Measurements from ENCODE around the gene PRMT7. TPM values are rescaled to one million over a fixed set of nuclear protein-coding genes. Genes with fewer than 3 reads are reported as not detected.

The PRMT7 gene
- total RNA-seq, 3 donors from 2014 or later, result 38.4 to 53.4 (median 41.0) TPM

GRCh38 chr16:68395815-68396214 lies 85.0 kb downstream of the PRMT7 start:
- H3K4me3 ChIP-seq, result no peak overlapping the region
- no peaks in the 10 kb centered on the region for H3K9me3 ChIP-seq
- no peak overlapping the region for H3K27ac ChIP-seq
- H3K36me3 ChIP-seq, result no peaks in the 10 kb centered on the region
- no peak for DNase-seq (ENCODE audit: low spot score in 2 of 2)
- no peaks in the 10 kb centered on the region for H3K27me3 ChIP-seq
- intact Hi-C loops (cut with DNase I; ENCODE audit: low total_unique reads), result no loop called here
- no peak for TF ChIP-seq CTCF (IDR thresholded peaks at IDR 0.05)
- TF ChIP-seq POLR2A (IDR thresholded peaks at IDR 0.05), result no peak
- no peak for TF ChIP-seq POLR2AphosphoS5 (IDR thresholded peaks at IDR 0.05)
- no peaks in the 10 kb centered on the region for H3K4me1 ChIP-seq

- Histone ChIP-seq H3K27me3 (no peaks in the 10 kb centered on the region), H3K4me1 (no peaks in the 10 kb centered on the region), H3K4me3 (no peak overlapping the region), H3K36me3 (no peaks in the 10 kb centered on the region), H3K9me3 (no peaks in the 10 kb centered on the region), H3K27ac (no peak overlapping the region)
- no peak for TF ChIP-seq POLR2A (IDR thresholded peaks at IDR 0.05)
- no peak for TF ChIP-seq POLR2AphosphoS5 (IDR thresholded peaks at IDR 0.05)
- TF ChIP-seq CTCF (IDR thresholded peaks at IDR 0.05), result peak; percentile 45 to 80 (median 77)
- intact Hi-C loops (cut with DNase I; ENCODE audit: low total_unique reads), result no loop called here
- peak in 1 of 2 donors; percentile 24 for DNase-seq (ENCODE audit: low spot score in 2 of 2)
Measured at GRCh38 chr16:68396481-68396880, 85.7 kb downstream of the PRMT7 start.

GRCh38 chr16:68397710-68398201 lies 86.9 kb downstream of the PRMT7 start:
- no peak for TF ChIP-seq POLR2AphosphoS5 (IDR thresholded peaks at IDR 0.05)
- no peak for TF ChIP-seq POLR2A (IDR thresholded peaks at IDR 0.05)
- TF ChIP-seq CTCF (IDR thresholded peaks at IDR 0.05), result no peak
- DNase-seq (ENCODE audit: low spot score in 2 of 2), result no peak
- H3K27ac ChIP-seq, result no peak overlapping the region
- H3K36me3 ChIP-seq, result no peaks in the 10 kb centered on the region
- no peaks in the 10 kb centered on the region for H3K27me3 ChIP-seq
- intact Hi-C loops (cut with DNase I; ENCODE audit: low total_unique reads), result no loop called here
- H3K4me1 ChIP-seq, result no peaks in the 10 kb centered on the region
- no peaks in the 10 kb centered on the region for H3K9me3 ChIP-seq
- H3K4me3 ChIP-seq, result no peak overlapping the region

GRCh38 chr16:68399456-68399855 lies 88.6 kb downstream of the PRMT7 start:
- no peak overlapping the region for H3K27ac ChIP-seq
- H3K4me1 ChIP-seq, result no peaks in the 10 kb centered on the region
- intact Hi-C loops (cut with DNase I; ENCODE audit: low total_unique reads), result no loop called here
- no peak for DNase-seq (ENCODE audit: low spot score in 2 of 2)
- H3K27me3 ChIP-seq, result no peaks in the 10 kb centered on the region
- no peak overlapping the region for H3K4me3 ChIP-seq
- no peak for TF ChIP-seq CTCF (IDR thresholded peaks at IDR 0.05)
- no peak for TF ChIP-seq POLR2A (IDR thresholded peaks at IDR 0.05)
- TF ChIP-seq POLR2AphosphoS5 (IDR thresholded peaks at IDR 0.05), result no peak
- H3K36me3 ChIP-seq, result no peaks in the 10 kb centered on the region
- no peaks in the 10 kb centered on the region for H3K9me3 ChIP-seq

- H3K4me1 ChIP-seq, result no peaks in the 10 kb centered on the region
- H3K27ac ChIP-seq, result no peak overlapping the region
- intact Hi-C loops (cut with DNase I; ENCODE audit: low total_unique reads), result no loop called here
- no peak for DNase-seq (ENCODE audit: low spot score in 2 of 2)
- H3K27me3 ChIP-seq, result no peaks in the 10 kb centered on the region
- no peaks in the 10 kb centered on the region for H3K9me3 ChIP-seq
- TF ChIP-seq CTCF (IDR thresholded peaks at IDR 0.05), result no peak
- TF ChIP-seq POLR2A (IDR thresholded peaks at IDR 0.05), result no peak
- TF ChIP-seq POLR2AphosphoS5 (IDR thresholded peaks at IDR 0.05), result no peak
- H3K4me3 ChIP-seq, result no peak overlapping the region
- no peaks in the 10 kb centered on the region for H3K36me3 ChIP-seq
Measured at GRCh38 chr16:68400083-68400923, 89.5 kb downstream of the PRMT7 start.
